ENCODE measurements around the gene ZNF669.
A peak's percentile ranks its signal among the peaks of the same experiment; 100 is the strongest.
"Not testable (repeated sequence)": the region's sequence is repeated elsewhere in the genome, so short reads cannot be mapped to it uniquely, and the experiment has no call there.

Gene ZNF669

GRCh38 chr1:247103859-247104591, at the start of gene ZNF669:
TSS of gene ZNF669 (minus strand) at chr1:247104356. CDS start at chr1:247104199, 157 bp downstream.
- DNase-seq = peak; percentile 85 to 96

GRCh38 chr1:247147781-247148180, 43.6 kb upstream of the ZNF669 start:
- DNase-seq = no peak

- DNase-seq = not testable (repeated sequence)
Observed at GRCh38 chr1:247147120-247147519, 43.0 kb upstream of the ZNF669 start.

- DNase-seq = no peak
Observed at GRCh38 chr1:247146671-247147070, 42.5 kb upstream of the ZNF669 start.

GRCh38 chr1:247145279-247145678, 41.1 kb upstream of the ZNF669 start:
- no peak for DNase-seq

GRCh38 chr1:247139557-247139956, 35.4 kb upstream of the ZNF669 start:
- DNase-seq = not testable (repeated sequence)

- no peak for DNase-seq
Observed at GRCh38 chr1:247131236-247131635, 27.1 kb upstream of the ZNF669 start.

GRCh38 chr1:247127519-247128282, 23.5 kb upstream of the ZNF669 start:
- DNase-seq = not testable (repeated sequence)

GRCh38 chr1:247126601-247127000, 22.4 kb upstream of the ZNF669 start:
- not testable (repeated sequence) for DNase-seq

- DNase-seq = not testable (repeated sequence)
Observed at GRCh38 chr1:247126166-247126565, 22.0 kb upstream of the ZNF669 start.

- DNase-seq = no peak
Observed at GRCh38 chr1:247121382-247121781, 17.2 kb upstream of the ZNF669 start.

GRCh38 chr1:247120408-247120668, 16.2 kb upstream of the ZNF669 start:
- DNase-seq = not testable (repeated sequence)

GRCh38 chr1:247119600-247120407, 15.6 kb upstream of the ZNF669 start:
- no peak for DNase-seq

- DNase-seq = peak; percentile 11 to 36
Observed at GRCh38 chr1:247118946-247119446, 14.8 kb upstream of the ZNF669 start.

GRCh38 chr1:247115545-247115944, 11.4 kb upstream of the ZNF669 start:
- no peak for DNase-seq

GRCh38 chr1:247115141-247115510, 11.0 kb upstream of the ZNF669 start:
- DNase-seq = no peak

- DNase-seq = no peak
Observed at GRCh38 chr1:247114351-247115140, 10.4 kb upstream of the ZNF669 start.

- no peak for DNase-seq
Observed at GRCh38 chr1:247113733-247114271, 9.6 kb upstream of the ZNF669 start.

GRCh38 chr1:247113094-247113497, 8.9 kb upstream of the ZNF669 start:
- no peak for DNase-seq

GRCh38 chr1:247112479-247112781, 8.3 kb upstream of the ZNF669 start:
- DNase-seq = no peak

- peak in 1 of 2 experiments; percentile 40 for DNase-seq
Observed at GRCh38 chr1:247111700-247112478, 7.7 kb upstream of the ZNF669 start.

All from NCI-H526 (cell line).